Peyer's patch (tissue), 4 donors: ENCODE measurements around the gene SEC11A. TPM values are rescaled to one million over a fixed set of nuclear protein-coding genes. Genes with fewer than 3 reads are reported as not detected.
A peak's percentile ranks its signal among the peaks of the same experiment; 100 is the strongest.

Experiments used
- DNase-seq, 3 donors: peaks; one replicate each; pipeline ENCODE4 v3.0.0-alpha.2; 2017 to 2019
- H3K27ac ChIP-seq, 4 donors: fragments of 200-600 bp; sonication (generic); one replicate each; pipeline ENCODE4 v1.5.1; 2016 to 2019
- H3K27me3 ChIP-seq, 2 donors: fragments of 200-600 bp; sonication (generic); one replicate each; pipeline ENCODE4 v1.5.1; 2019
- H3K36me3 ChIP-seq, 3 donors: fragments of 200-600 bp; sonication (generic); one replicate each; pipeline ENCODE4 v1.5.1; 2016 to 2019
- H3K4me1 ChIP-seq, 4 donors: fragments of 200-600 bp; sonication (generic); one replicate each; pipeline ENCODE4 v1.5.1; 2016 to 2019
- H3K4me3 ChIP-seq, 4 donors: fragments of 200-600 bp; sonication (generic); 1 replicate in 3 of 4; 2 replicates in 1 of 4; pipeline ENCODE4 v1.5.1; 2016 to 2019; ENCODE audit warnings: mild to moderate bottlenecking in 1 of 4
- H3K9me3 ChIP-seq, 4 donors: fragments of 200-600 bp; sonication (generic); one replicate each; pipeline ENCODE4 v1.5.1; 2016 to 2019; ENCODE audit warnings: mild to moderate bottlenecking in 1 of 4
- POLR2A ChIP-seq, 2 donors: fragments of 450-650 bp; IDR thresholded peaks; one replicate each; pipeline ENCODE4 v1.5.1; 2017; ENCODE audit warnings: antibody characterized with exemption in 2 of 2, mild to moderate bottlenecking in 2 of 2, moderate library complexity in 2 of 2
- total RNA-seq, 4 donors: library from RNA; depleted of rRNA; stranded (reverse); fragments of >200 nt; gene quantifications; one replicate each; pipeline ENCODE4 v1.1.0, GENCODE V29; 2016
- TF ChIP-seq, protein P1 (sequence below), 6 experiments: fragments of 450-650 bp in 4 of 6; fragments of 200-600 bp in 2 of 6; sonication (generic) in 1 of 6; IDR thresholded peaks; one replicate each; pipeline ENCODE4 v1.5.1; 2017 to 2019; ENCODE audit warnings: antibody characterized with exemption in 6 of 6, mild to moderate bottlenecking in 3 of 6, moderate library complexity in 1 of 6

Gene SEC11A
- total RNA-seq, 4 donors from 2014 or later, result 35.9 to 75.1 (median 61.7) TPM

DNA sequence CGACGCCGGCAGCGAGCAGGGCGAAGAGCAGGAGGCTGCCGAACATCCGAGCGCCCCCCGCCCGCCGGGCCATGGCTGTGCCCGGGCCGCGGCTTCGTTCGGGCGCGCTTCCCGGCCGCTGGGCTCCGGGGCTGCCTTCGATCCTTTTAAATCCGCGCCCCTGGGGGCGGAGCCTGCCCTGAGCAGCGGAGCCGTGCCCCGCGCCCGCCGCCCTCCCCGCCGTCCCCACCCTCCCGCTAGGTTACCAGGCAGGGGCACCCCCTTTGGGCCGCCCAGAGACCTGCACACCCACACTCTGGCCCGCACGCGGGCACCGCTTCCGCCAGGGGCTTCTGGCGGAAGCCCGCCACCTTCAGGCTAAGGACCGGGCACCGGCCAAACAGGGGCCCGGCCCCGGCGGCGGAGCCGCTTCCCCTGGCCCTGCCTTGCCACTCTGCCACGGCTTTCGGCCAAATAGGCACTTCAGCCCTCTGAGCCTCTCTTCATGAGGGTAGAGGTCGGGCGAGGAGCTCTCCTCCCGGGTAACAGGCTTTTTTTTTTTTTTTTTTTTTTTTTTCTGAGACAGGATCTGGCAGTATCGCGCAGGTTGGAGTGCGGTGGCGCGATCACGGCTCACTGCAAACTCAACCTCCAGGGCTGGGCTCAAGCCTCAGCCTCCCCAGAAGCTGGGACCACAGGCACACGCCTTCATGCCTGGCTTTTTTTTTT, 57.7 kb downstream of the SEC11A start, which contains the start of gene NMB:
Gene NMB, minus strand, starts transcription at position 120 of the 708 bp plus-strand sequence. Its CDS starts 47 bp downstream, at position 73.
- H3K36me3 ChIP-seq, result no peaks in the 10 kb centered on the region
- TF ChIP-seq POLR2A (IDR thresholded peaks at IDR 0.05), result no peak
- TF ChIP-seq, protein P1, sequence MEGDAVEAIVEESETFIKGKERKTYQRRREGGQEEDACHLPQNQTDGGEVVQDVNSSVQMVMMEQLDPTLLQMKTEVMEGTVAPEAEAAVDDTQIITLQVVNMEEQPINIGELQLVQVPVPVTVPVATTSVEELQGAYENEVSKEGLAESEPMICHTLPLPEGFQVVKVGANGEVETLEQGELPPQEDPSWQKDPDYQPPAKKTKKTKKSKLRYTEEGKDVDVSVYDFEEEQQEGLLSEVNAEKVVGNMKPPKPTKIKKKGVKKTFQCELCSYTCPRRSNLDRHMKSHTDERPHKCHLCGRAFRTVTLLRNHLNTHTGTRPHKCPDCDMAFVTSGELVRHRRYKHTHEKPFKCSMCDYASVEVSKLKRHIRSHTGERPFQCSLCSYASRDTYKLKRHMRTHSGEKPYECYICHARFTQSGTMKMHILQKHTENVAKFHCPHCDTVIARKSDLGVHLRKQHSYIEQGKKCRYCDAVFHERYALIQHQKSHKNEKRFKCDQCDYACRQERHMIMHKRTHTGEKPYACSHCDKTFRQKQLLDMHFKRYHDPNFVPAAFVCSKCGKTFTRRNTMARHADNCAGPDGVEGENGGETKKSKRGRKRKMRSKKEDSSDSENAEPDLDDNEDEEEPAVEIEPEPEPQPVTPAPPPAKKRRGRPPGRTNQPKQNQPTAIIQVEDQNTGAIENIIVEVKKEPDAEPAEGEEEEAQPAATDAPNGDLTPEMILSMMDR (IDR thresholded peaks at IDR 0.05), result peak; percentile 51 to 85 (median 66)
- no peaks in the 10 kb centered on the region for H3K9me3 ChIP-seq
- peak within 1 kb of the TSS; percentile 60 to 79 (median 64) for H3K4me3 ChIP-seq
- H3K27me3 ChIP-seq, result no peaks in the 10 kb centered on the region
- peak within 1 kb of the TSS; percentile 58 to 82 (median 66) for H3K27ac ChIP-seq
- H3K4me1 ChIP-seq, result peaks cover 0 to 20% (median 7%) of the 10 kb centered on the region in 4 donors
- DNase-seq, result peak; percentile 85 to 93 (median 85)

DNA sequence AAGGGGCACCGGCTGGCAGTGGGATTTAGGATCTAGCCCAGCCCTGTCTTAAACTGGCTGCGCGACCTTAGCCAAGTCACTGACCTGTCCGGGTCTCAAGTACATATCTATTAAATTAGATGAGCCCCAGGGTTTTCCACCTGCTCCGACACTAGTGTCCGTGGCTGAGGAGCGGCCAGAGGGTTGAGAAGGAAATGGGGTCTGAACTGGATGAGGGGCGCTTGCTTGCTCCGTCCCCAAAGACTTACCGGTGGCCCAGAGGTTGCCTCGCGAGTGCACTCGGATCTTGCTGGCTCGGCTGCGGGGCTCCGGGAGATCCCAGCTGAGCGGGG, 58.2 kb downstream of the SEC11A start:
- Histone ChIP-seq H3K4me3 (peak overlapping the region; percentile 60 to 79 (median 64)), H3K27me3 (no peaks in the 10 kb centered on the region), H3K9me3 (no peaks in the 10 kb centered on the region), H3K36me3 (no peaks in the 10 kb centered on the region), H3K27ac (peak overlapping the region; percentile 58 to 82 (median 66)), H3K4me1 (peaks cover 0 to 25% (median 8%) of the 10 kb centered on the region in 4 donors)
- TF ChIP-seq, protein P1 (IDR thresholded peaks at IDR 0.05), result no peak
- no peak for TF ChIP-seq POLR2A (IDR thresholded peaks at IDR 0.05)
- no peak for DNase-seq

DNA sequence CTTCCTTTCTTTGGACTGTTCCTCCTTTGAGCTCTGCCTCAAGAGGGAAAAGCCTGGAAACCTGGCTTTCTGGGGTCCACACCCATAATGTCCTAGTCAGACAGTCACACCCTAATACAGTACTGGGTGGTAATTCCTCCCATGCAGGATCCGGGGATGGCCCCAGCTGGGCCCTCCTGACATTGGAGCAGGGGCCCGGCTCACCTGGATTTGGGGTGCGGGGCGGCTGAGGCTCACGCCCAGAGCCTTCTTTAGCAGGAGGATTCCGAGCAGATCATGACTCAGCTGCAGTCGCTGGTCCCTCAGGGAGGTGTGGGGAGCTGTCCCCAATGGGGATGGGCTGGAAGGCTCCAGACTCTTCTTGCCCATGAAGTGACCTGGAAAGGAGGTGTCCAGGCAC, 59.0 kb downstream of the SEC11A start:
- H3K4me3 ChIP-seq, result peak overlapping the region in 1 of 4 donors; percentile 68
- no peak for DNase-seq
- no peak overlapping the region for H3K27ac ChIP-seq
- H3K36me3 ChIP-seq, result peaks cover 0 to 5% (median 0%) of the 10 kb centered on the region in 3 donors
- H3K27me3 ChIP-seq, result no peaks in the 10 kb centered on the region
- TF ChIP-seq POLR2A (IDR thresholded peaks at IDR 0.05), result no peak
- TF ChIP-seq, protein P1 (IDR thresholded peaks at IDR 0.05), result no peak
- H3K4me1 ChIP-seq, result peaks cover 0 to 30% (median 8%) of the 10 kb centered on the region in 4 donors
- no peaks in the 10 kb centered on the region for H3K9me3 ChIP-seq

DNA sequence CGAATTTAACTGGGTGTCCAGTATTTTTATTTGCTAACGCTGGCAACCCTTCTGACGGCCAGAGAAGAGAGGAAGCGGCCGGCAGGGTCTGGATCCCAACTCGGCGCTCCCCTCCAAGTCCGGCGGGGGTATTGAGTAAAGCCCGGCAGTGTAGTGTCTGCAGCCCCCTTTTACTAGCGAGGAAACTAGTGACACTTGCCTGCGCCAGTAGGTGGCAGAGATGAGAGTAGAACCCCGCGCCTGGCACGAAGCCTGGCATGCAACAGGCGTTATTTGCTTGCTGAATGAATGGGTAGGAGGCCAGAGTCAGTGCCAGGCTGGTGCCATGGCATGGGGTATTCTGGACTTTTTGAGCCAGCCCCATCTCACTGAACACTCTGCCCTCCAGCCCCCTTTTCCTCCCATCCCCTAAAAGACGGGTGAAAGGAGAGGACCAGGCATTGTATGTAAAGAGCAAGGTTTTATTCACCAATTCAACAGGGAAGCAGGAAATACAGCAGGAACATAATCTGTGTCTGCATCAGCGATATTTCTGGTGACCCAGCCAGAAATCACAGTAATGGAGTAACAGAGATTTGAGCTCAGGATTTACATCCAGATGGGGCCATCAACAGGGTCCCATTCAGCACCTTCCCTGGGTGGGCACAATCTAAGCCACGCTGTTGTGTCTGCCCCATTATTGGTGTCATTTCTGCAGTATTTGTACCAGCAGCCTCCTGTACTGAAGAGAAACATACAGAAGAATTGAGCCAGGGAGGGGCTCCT, 61.1 kb downstream of the SEC11A start:
- H3K27me3 ChIP-seq, result no peaks in the 10 kb centered on the region
- no peaks in the 10 kb centered on the region for H3K9me3 ChIP-seq
- H3K4me3 ChIP-seq, result peak overlapping the region; percentile 55 to 88 (median 78)
- H3K36me3 ChIP-seq, result peaks cover 0 to 24% (median 0%) of the 10 kb centered on the region in 3 donors
- peaks cover 0 to 30% (median 8%) of the 10 kb centered on the region in 4 donors for H3K4me1 ChIP-seq
- peak; percentile 79 to 91 (median 84) for DNase-seq
- TF ChIP-seq, protein P1 (IDR thresholded peaks at IDR 0.05), result peak; percentile 51 to 84 (median 68)
- TF ChIP-seq POLR2A (IDR thresholded peaks at IDR 0.05), result no peak
- H3K27ac ChIP-seq, result peak overlapping the region; percentile 63 to 84 (median 82)

DNA sequence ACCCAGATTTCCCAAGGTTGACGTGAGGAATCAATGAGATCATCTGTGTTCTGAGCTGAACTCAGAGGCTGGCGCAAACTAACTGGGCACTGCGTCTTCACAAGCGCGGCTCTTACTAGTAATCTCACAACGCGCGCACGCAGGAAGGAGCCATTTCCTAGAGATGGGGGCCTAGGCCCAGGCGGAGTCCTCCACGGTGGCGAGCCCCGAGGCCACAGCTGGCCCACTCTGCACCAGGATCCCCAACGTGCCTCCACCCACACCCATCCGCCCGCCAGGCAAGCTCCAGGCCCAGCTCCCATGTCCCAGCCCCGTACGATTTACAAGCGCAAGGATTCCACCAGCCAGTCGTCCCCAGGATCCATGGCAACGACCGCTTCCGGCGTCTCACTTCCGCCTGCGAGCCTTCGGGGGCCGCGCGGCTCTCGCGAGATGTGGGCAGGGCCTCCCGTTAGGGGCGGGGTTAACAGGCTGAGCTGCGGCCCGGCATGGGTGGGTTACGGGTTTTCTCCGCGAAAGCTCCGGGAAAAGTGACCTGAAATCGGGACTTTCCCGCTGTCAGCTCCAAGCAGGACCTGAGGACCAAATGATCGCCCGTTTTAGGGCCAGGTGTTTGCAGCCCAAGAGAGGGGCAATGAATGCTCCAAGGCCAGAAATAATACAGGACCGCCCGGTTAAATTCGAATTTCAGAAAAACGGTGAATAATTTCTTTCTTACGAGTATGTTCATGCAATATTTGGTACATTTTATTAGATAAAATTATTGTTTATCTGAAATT, 61.8 kb downstream of the SEC11A start, which contains the start of gene WDR73:
Gene WDR73, minus strand, starts transcription at position 374 of the 779 bp plus-strand sequence. Its CDS starts 9 bp downstream, at position 365.
- no peaks in the 10 kb centered on the region for H3K27me3 ChIP-seq
- H3K4me3 ChIP-seq, result peak within 1 kb of the TSS; percentile 55 to 88 (median 78)
- peaks cover 0 to 32% (median 0%) of the 10 kb centered on the region in 3 donors for H3K36me3 ChIP-seq
- TF ChIP-seq, protein P1 (IDR thresholded peaks at IDR 0.05), result no peak
- TF ChIP-seq POLR2A (IDR thresholded peaks at IDR 0.05), result peak in 1 of 2 donors; percentile 26
- peak within 1 kb of the TSS; percentile 63 to 84 (median 82) for H3K27ac ChIP-seq
- no peaks in the 10 kb centered on the region for H3K9me3 ChIP-seq
- peaks cover 0 to 30% (median 8%) of the 10 kb centered on the region in 4 donors for H3K4me1 ChIP-seq
- peak; percentile 95 to 99 (median 97) for DNase-seq
